ENCODE data around the gene YTHDC1.

YTHDC1 gene

DNA sequence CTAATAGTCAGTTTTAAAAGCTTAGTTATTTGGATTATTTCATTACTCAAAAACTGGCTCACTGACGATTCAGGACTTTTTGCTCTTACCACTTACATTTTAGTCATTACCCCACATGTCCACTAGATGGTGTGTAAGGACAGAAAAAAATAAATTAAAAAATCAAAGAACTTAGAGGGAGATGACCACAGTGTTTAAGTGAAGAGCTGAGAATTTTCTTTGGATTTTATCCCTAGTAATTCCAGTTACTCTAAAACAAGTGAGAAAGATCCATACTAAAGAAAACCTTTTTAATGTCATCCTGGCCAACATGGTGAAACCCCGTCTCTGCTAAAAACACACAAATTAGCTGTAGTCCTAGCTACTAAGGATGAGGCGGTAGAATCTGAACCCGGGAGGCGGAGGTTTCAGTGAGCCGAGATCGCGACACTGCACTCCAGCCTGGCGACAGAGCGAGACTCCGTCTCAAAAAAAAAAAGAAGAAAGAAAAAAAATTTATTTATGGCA, 78.0 kb downstream of the YTHDC1 start:
- H3K27me3 ChIP-seq (ENCODE audit: insufficient read depth, low read length), result no peaks in the 10 kb centered on the region
- H3K36me3 ChIP-seq (ENCODE audit: insufficient read depth, low read length), result no peaks in the 10 kb centered on the region
- H3K4me1 ChIP-seq (ENCODE audit: control insufficient read depth, insufficient read depth, low read length, unreplicated experiment), result peaks cover 23% of the 10 kb centered on the region
- H3K79me2 ChIP-seq (ENCODE audit: control insufficient read depth, insufficient read depth, low read length, unreplicated experiment), result no peaks in the 10 kb centered on the region
- no peak overlapping the region for H3K27ac ChIP-seq (ENCODE audit: low read depth, low read length)
- H2AFZ ChIP-seq (ENCODE audit: low read length, unreplicated experiment), result peak overlapping the region; percentile 21
- H3K4me3 ChIP-seq (ENCODE audit: low read depth, low read length), result peak overlapping the region; percentile 60

DNA sequence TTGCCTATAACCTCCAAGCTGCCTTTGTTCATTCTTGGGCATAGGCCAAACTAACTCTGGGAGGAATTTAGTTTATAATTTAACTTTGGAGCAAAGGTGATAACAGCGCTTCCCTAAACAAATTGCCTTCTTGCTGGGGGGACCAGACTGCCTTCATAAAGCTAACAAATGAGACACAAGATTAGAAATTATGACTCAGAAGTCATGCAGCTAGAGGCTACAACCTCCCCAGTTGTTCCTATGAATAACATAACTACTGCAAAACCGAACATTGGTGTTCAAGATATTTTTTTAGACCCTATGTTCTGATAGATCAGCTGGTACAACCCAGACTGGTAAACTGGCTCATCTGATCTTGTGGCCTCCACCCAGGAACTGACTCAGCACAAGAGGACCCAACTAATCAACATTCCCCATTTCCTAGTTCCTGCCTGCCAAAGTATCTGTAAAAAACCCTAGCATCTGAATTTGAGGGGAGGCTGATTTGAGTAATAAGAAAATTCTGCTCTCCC, 82.4 kb downstream of the YTHDC1 start:
- no peaks in the 10 kb centered on the region for H3K27me3 ChIP-seq (ENCODE audit: insufficient read depth, low read length)
- H3K36me3 ChIP-seq (ENCODE audit: insufficient read depth, low read length), result no peaks in the 10 kb centered on the region
- no peaks in the 10 kb centered on the region for H3K79me2 ChIP-seq (ENCODE audit: control insufficient read depth, insufficient read depth, low read length, unreplicated experiment)
- H3K27ac ChIP-seq (ENCODE audit: low read depth, low read length), result peak overlapping the region; percentile 65
- H3K4me3 ChIP-seq (ENCODE audit: low read depth, low read length), result no peak overlapping the region
- H3K4me1 ChIP-seq (ENCODE audit: control insufficient read depth, insufficient read depth, low read length, unreplicated experiment), result peaks cover 17% of the 10 kb centered on the region
- peak overlapping the region; percentile 18 for H2AFZ ChIP-seq (ENCODE audit: low read length, unreplicated experiment)

DNA sequence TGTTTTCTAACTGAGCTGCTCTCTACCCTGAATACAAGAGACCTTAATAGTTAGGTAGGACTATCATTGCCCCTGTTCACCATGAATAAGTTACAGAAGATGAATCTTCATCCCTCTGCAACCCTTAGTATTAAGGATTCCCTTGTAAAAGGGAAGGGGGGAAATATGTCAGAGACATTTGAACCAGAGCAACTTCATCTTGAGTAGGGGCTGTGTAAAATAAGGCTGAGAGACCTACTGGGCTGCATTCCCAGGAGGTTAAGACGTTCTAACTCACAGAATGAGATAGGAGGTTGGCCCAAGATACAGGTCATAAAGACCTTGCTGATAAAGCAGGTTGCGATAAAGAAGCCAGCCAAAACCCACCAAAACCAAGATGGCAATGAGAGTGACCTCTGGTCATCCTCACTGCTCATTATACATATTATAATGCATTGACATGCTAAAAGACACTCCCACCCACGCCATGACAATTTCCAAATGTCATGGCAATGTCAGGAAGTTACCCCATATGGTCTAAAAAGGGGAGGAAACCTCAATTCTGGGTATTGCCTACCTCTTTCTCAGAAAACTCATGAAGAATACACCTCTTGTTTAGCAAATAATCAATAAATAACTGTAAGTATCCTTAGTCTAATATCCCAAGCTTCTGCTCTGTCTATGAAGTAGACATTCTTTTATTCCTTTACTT, 84.9 kb downstream of the YTHDC1 start:
- H3K79me2 ChIP-seq (ENCODE audit: control insufficient read depth, insufficient read depth, low read length, unreplicated experiment), result no peaks in the 10 kb centered on the region
- peaks cover 15% of the 10 kb centered on the region for H3K4me1 ChIP-seq (ENCODE audit: control insufficient read depth, insufficient read depth, low read length, unreplicated experiment)
- no peak overlapping the region for H2AFZ ChIP-seq (ENCODE audit: low read length, unreplicated experiment)
- H3K36me3 ChIP-seq (ENCODE audit: insufficient read depth, low read length), result no peaks in the 10 kb centered on the region
- no peak overlapping the region for H3K27ac ChIP-seq (ENCODE audit: low read depth, low read length)
- no peaks in the 10 kb centered on the region for H3K27me3 ChIP-seq (ENCODE audit: insufficient read depth, low read length)
- no peak overlapping the region for H3K4me3 ChIP-seq (ENCODE audit: low read depth, low read length)

Data from ACC112 (cell line).